CD14-positive monocyte (primary cell): ENCODE data around the gene FBXO17. TPM values are rescaled to one million over a fixed set of nuclear protein-coding genes. Genes with fewer than 3 reads are reported as not detected.

Experiments
- DNase-seq, 3 donors: peaks; one replicate each; pipeline ENCODE4 v3.0.0-alpha.2; 2011 to 2022
- H2AFZ ChIP-seq: 2 replicates; pipeline ENCODE4 v1.6.0; 2012; ENCODE audit warnings: mild to moderate bottlenecking, low read depth, low read length, inconsistent platforms; ENCODE audit not compliant: insufficient read depth, poor library complexity, severe bottlenecking
- H3K27ac ChIP-seq, 2 donors: 1 replicate in 1 of 2; 2 replicates in 1 of 2; pipeline ENCODE4 v1.5.1; 2012 to 2013; ENCODE audit warnings: low read length in 2 of 2, control low read depth in 1 of 2, inconsistent platforms in 1 of 2, low read depth in 1 of 2, mild to moderate bottlenecking in 1 of 2
- H3K27me3 ChIP-seq, 2 donors: one replicate each; pipeline versions ENCODE4 v1.6.0 to v1.6.1; 2011 to 2013; ENCODE audit warnings: low read length in 2 of 2; ENCODE audit not compliant: control insufficient read depth in 2 of 2, insufficient read depth in 2 of 2
- H3K36me3 ChIP-seq, 2 donors: replicated peaks in 1 of 2; 1 replicate in 1 of 2; 2 replicates in 1 of 2; pipeline versions ENCODE4 v1.5.1 to v1.6.1; 2012 to 2013; ENCODE audit warnings: low read length in 2 of 2, control low read depth in 1 of 2, inconsistent platforms in 1 of 2, mild to moderate bottlenecking in 1 of 2; ENCODE audit not compliant: insufficient read depth in 2 of 2, control insufficient read depth in 1 of 2
- H3K4me1 ChIP-seq, 2 donors: 1 replicate in 1 of 2; 2 replicates in 1 of 2; pipeline versions ENCODE4 v1.5.1 to v1.6.1; 2012 to 2013; ENCODE audit warnings: low read length in 2 of 2, control low read depth in 1 of 2, inconsistent platforms in 1 of 2, mild to moderate bottlenecking in 1 of 2, moderate library complexity in 1 of 2; ENCODE audit not compliant: insufficient read depth in 2 of 2, control insufficient read depth in 1 of 2
- H3K4me2 ChIP-seq: replicated peaks from 2 replicates; pipeline ENCODE3; 2012; ENCODE audit warnings: low read length, moderate library complexity, mild to moderate bottlenecking; ENCODE audit not compliant: poor library complexity, severe bottlenecking; ENCODE audit errors: extremely low read depth
- H3K4me3 ChIP-seq, 3 experiments: fragments of 200-600 bp in 1 of 3; sonication (generic) in 1 of 3; replicated peaks in 1 of 3; 1 replicate in 2 of 3; 2 replicates in 1 of 3; pipeline ENCODE4 v1.5.1; 2011 to 2013; ENCODE audit warnings: low read length in 3 of 3, mild to moderate bottlenecking in 3 of 3, control low read depth in 2 of 3, low read depth in 2 of 3, inconsistent platforms in 1 of 3, moderate library complexity in 1 of 3
- H3K79me2 ChIP-seq: 2 replicates; pipeline ENCODE4 v1.6.0; 2012; ENCODE audit warnings: mild to moderate bottlenecking, control low read depth, inconsistent platforms, low read length, moderate library complexity; ENCODE audit not compliant: insufficient read depth
- H3K9ac ChIP-seq: 2 replicates; pipeline ENCODE4 v1.6.0; 2017; ENCODE audit warnings: low read length, mild to moderate bottlenecking; ENCODE audit not compliant: insufficient read depth, poor library complexity, severe bottlenecking
- H3K9me3 ChIP-seq, 2 donors: replicated peaks in 1 of 2; 1 replicate in 1 of 2; 2 replicates in 1 of 2; pipeline versions ENCODE4 v1.5.1 to v1.6.1; 2012 to 2013; ENCODE audit warnings: low read length in 2 of 2, control low read depth in 1 of 2; ENCODE audit not compliant: control insufficient read depth in 1 of 2, insufficient read depth in 1 of 2
- H4K20me1 ChIP-seq: 2 replicates; pipeline ENCODE4 v1.6.0; 2012; ENCODE audit warnings: mild to moderate bottlenecking, low read length, control low read depth, moderate library complexity; ENCODE audit not compliant: insufficient read depth
- H3K27ac Mint-ChIP-seq, 7 donors: one replicate each; pipeline ENCODE4 v1.8.0; 2020; ENCODE audit warnings: mild to moderate bottlenecking in 7 of 7, mixed read lengths in 7 of 7, moderate library complexity in 6 of 7, inconsistent platforms in 2 of 7
- H3K27me3 Mint-ChIP-seq, 3 donors: one replicate each; pipeline ENCODE4 v1.8.0; 2021 to 2022; ENCODE audit warnings: low read depth in 3 of 3, mild to moderate bottlenecking in 3 of 3, mixed read lengths in 3 of 3, moderate library complexity in 3 of 3, inconsistent platforms in 1 of 3
- H3K36me3 Mint-ChIP-seq, 2 donors: one replicate each; pipeline ENCODE4 v1.8.0; 2020; ENCODE audit warnings: mixed read lengths in 2 of 2, inconsistent platforms in 1 of 2, mild to moderate bottlenecking in 1 of 2
- H3K4me1 Mint-ChIP-seq: one replicate; pipeline ENCODE4 v1.8.0; 2020; ENCODE audit warnings: mild to moderate bottlenecking, mixed read lengths
- H3K4me3 Mint-ChIP-seq, 2 donors: one replicate each; pipeline ENCODE4 v1.8.0; 2020; ENCODE audit warnings: mild to moderate bottlenecking in 2 of 2, mixed read lengths in 2 of 2, moderate library complexity in 1 of 2
- H3K9me3 Mint-ChIP-seq, 7 donors: one replicate each; pipeline ENCODE4 v1.8.0; 2020 to 2022; ENCODE audit warnings: mixed read lengths in 7 of 7, mild to moderate bottlenecking in 6 of 7, moderate library complexity in 6 of 7, inconsistent platforms in 2 of 7
- CTCF ChIP-seq: fragments of 200-600 bp; IDR thresholded peaks from one replicate; pipeline ENCODE4 v1.8.0; 2022; ENCODE audit warnings: antibody characterized with exemption, mild to moderate bottlenecking
- WGBS: methylation state at CpG from one replicate; pipeline ENCODE4 v1.1.5; 2013; ENCODE audit warnings: missing lambda C conversion rate; ENCODE audit not compliant: insufficient coverage; 5-methylcytosine and 5-hydroxymethylcytosine counted together
- intact Hi-C, 2 donors: fragments of 100-400 bp; cut with micrococcal nuclease; formaldehyde crosslinking; loops; one replicate each; pipeline versions ENCODE4 v1.15.0 to v1.15.1; 2023
- polyA plus RNA-seq, 3 donors: library from polyadenylated mRNA; depleted of rRNA in 1 of 3; unstranded in 2 of 3; stranded (reverse) in 1 of 3; fragments of 300-500 nt in 2 of 3; fragments of >200 nt in 1 of 3; fragmentation: Illumina TruSeq in 2 of 3; gene quantifications; 1 replicate in 2 of 3; 2 replicates in 1 of 3; pipeline ENCODE4 v1.2.3, GENCODE V29; 2012 to 2021

FBXO17 gene
- polyA plus RNA-seq, 3 donors, result not detected

GRCh38 chr19:38928391-38929001 is 47.0 kb downstream of the FBXO17 start:
- Histone ChIP-seq H3K79me2 (peaks cover 27% of the 10 kb centered on the region), H3K27ac (no peak overlapping the region), H2AFZ (no peak overlapping the region), H3K4me2 (no peak overlapping the region), H3K4me1 (peaks cover 16 to 25% of the 10 kb centered on the region in 2 donors), H3K36me3 (peaks cover 25 to 31% of the 10 kb centered on the region in 2 donors), H3K9me3 (no peaks in the 10 kb centered on the region), H4K20me1 (no peaks in the 10 kb centered on the region), H3K9ac (no peak overlapping the region), H3K4me3 (no peak overlapping the region), H3K27me3 (no peaks in the 10 kb centered on the region)
- Mint-ChIP-seq H3K9me3 (peaks cover 0 to 3% (median 1%) of the 10 kb centered on the region in 7 donors), H3K27ac (peak overlapping the region in 3 of 7 donors; percentile 22 to 40 (median 36)), H3K4me1 (peaks cover 15% of the 10 kb centered on the region), H3K36me3 (peaks cover 30 to 48% of the 10 kb centered on the region in 2 donors), H3K4me3 (no peak overlapping the region), H3K27me3 (no peaks in the 10 kb centered on the region)
- DNase-seq, result no peak
- intact Hi-C loops, result loop anchor here in 1 of 2 donors (10.0 kb wide), 2 partner anchors 194 to 524 kb away; partner anchors contain the start of gene FAM98C
- TF ChIP-seq CTCF, result no peak
- WGBS, result no CpG with 5 or more reads among the region's 4 CpGs

GRCh38 chr19:38924388-38924787 is 51.2 kb downstream of the FBXO17 start:
- Mint-ChIP-seq H3K27me3 (no peaks in the 10 kb centered on the region), H3K4me3 (no peak overlapping the region), H3K27ac (peak overlapping the region in 1 of 7 donors; percentile 4), H3K4me1 (peaks cover under 1% of the 10 kb centered on the region), H3K36me3 (peaks cover 35 to 54% of the 10 kb centered on the region in 2 donors), H3K9me3 (peaks cover 0 to 4% (median 0%) of the 10 kb centered on the region in 7 donors)
- Histone ChIP-seq H3K9ac (no peak overlapping the region), H3K36me3 (peaks cover 24 to 34% of the 10 kb centered on the region in 2 donors), H4K20me1 (no peaks in the 10 kb centered on the region), H3K4me2 (no peak overlapping the region), H3K27me3 (no peaks in the 10 kb centered on the region), H2AFZ (no peak overlapping the region), H3K4me1 (peaks cover under 1 to 2% of the 10 kb centered on the region in 2 donors), H3K27ac (no peak overlapping the region), H3K4me3 (no peak overlapping the region), H3K79me2 (peaks cover 5% of the 10 kb centered on the region), H3K9me3 (no peaks in the 10 kb centered on the region)
- intact Hi-C loops, result loop anchor here in 1 of 2 donors (10.0 kb wide), 2 partner anchors 190 to 520 kb away; partner anchors contain the start of gene FAM98C
- 98% methylated on average over 7 of the region's 7 CpGs for WGBS
- DNase-seq, result no peak
- TF ChIP-seq CTCF, result no peak
